Osteocyte (in vitro differentiated cells): Measurements from ENCODE around the gene CLEC14A. TPM values are rescaled to one million over a fixed set of nuclear protein-coding genes. Genes with fewer than 3 reads are reported as not detected.

Experiments used
- DNase-seq: peaks from one replicate; pipeline ENCODE4 v3.0.0; 2021; ENCODE audit warnings: mixed read lengths; ENCODE audit not compliant: unreplicated experiment; ENCODE audit errors: extremely low spot score
- H3K27ac Mint-ChIP-seq: one replicate; pipeline ENCODE4 v1.8.0; 2021; ENCODE audit warnings: mild to moderate bottlenecking, mixed read lengths; ENCODE audit not compliant: unreplicated experiment
- H3K27me3 Mint-ChIP-seq: one replicate; pipeline ENCODE4 v1.8.0; 2021; ENCODE audit warnings: mixed read lengths; ENCODE audit not compliant: unreplicated experiment
- H3K36me3 Mint-ChIP-seq: one replicate; pipeline ENCODE4 v1.8.0; 2021; ENCODE audit warnings: mixed read lengths; ENCODE audit not compliant: unreplicated experiment
- H3K4me1 Mint-ChIP-seq: one replicate; pipeline ENCODE4 v1.8.0; 2021; ENCODE audit warnings: mixed read lengths; ENCODE audit not compliant: unreplicated experiment
- H3K4me3 Mint-ChIP-seq: one replicate; pipeline ENCODE4 v1.8.0; 2021; ENCODE audit warnings: mild to moderate bottlenecking, moderate library complexity, mixed read lengths; ENCODE audit not compliant: unreplicated experiment
- H3K9me3 Mint-ChIP-seq: one replicate; pipeline ENCODE4 v1.8.0; 2021; ENCODE audit warnings: mixed read lengths; ENCODE audit not compliant: unreplicated experiment
- CTCF ChIP-seq: fragments of 200-600 bp; sonication (generic); IDR thresholded peaks from 2 replicates; pipeline ENCODE4 v1.5.0; 2021; ENCODE audit warnings: antibody characterized with exemption, mild to moderate bottlenecking, moderate library complexity
- total RNA-seq: library from RNA; stranded (reverse); gene quantifications from 2 replicates; pipeline ENCODE4 v1.2.1, GENCODE V29; 2021

The CLEC14A gene
- total RNA-seq, 1 donor from 2014 or later, result not detected

DNA sequence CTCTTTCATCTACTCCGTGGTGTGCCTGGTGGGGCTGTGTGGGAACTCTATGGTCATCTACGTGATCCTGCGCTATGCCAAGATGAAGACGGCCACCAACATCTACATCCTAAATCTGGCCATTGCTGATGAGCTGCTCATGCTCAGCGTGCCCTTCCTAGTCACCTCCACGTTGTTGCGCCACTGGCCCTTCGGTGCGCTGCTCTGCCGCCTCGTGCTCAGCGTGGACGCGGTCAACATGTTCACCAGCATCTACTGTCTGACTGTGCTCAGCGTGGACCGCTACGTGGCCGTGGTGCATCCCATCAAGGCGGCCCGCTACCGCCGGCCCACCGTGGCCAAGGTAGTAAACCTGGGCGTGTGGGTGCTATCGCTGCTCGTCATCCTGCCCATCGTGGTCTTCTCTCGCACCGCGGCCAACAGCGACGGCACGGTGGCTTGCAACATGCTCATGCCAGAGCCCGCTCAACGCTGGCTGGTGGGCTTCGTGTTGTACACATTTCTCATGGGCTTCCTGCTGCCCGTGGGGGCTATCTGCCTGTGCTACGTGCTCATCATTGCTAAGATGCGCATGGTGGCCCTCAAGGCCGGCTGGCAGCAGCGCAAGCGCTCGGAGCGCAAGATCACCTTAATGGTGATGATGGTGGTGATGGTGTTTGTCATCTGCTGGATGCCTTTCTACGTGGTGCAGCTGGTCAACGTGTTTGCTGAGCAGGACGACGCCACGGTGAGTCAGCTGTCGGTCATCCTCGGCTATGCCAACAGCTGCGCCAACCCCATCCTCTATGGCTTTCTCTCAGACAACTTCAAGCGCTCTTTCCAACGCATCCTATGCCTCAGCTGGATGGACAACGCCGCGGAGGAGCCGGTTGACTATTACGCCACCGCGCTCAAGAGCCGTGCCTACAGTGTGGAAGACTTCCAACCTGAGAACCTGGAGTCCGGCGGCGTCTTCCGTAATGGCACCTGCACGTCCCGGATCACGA lies 46.0 kb downstream of the CLEC14A start:
- H3K27ac Mint-ChIP-seq, result no peak overlapping the region
- peaks cover 54% of the 10 kb centered on the region for H3K27me3 Mint-ChIP-seq
- no peaks in the 10 kb centered on the region for H3K36me3 Mint-ChIP-seq
- H3K4me3 Mint-ChIP-seq, result no peak overlapping the region
- no peak for DNase-seq
- no peaks in the 10 kb centered on the region for H3K4me1 Mint-ChIP-seq
- H3K9me3 Mint-ChIP-seq, result peaks cover 7% of the 10 kb centered on the region
- TF ChIP-seq CTCF, result no peak

GRCh38 chr14:38208618-38209562 lies 47.0 kb downstream of the CLEC14A start:
- H3K27me3 Mint-ChIP-seq, result peaks cover 54% of the 10 kb centered on the region
- no peaks in the 10 kb centered on the region for H3K4me1 Mint-ChIP-seq
- H3K36me3 Mint-ChIP-seq, result no peaks in the 10 kb centered on the region
- TF ChIP-seq CTCF, result no peak
- H3K9me3 Mint-ChIP-seq, result peaks cover 7% of the 10 kb centered on the region
- no peak overlapping the region for H3K4me3 Mint-ChIP-seq
- no peak overlapping the region for H3K27ac Mint-ChIP-seq
- DNase-seq, result no peak

- TF ChIP-seq CTCF, result no peak
- no peaks in the 10 kb centered on the region for H3K36me3 Mint-ChIP-seq
- no peak for DNase-seq
- H3K4me3 Mint-ChIP-seq, result no peak within 1 kb of the TSS
- H3K27me3 Mint-ChIP-seq, result peaks cover 49% of the 10 kb centered on the region
- peaks cover 7% of the 10 kb centered on the region for H3K9me3 Mint-ChIP-seq
- H3K4me1 Mint-ChIP-seq, result no peaks in the 10 kb centered on the region
- no peak within 1 kb of the TSS for H3K27ac Mint-ChIP-seq
Observed at GRCh38 chr14:38207736-38208617, 47.9 kb downstream of the CLEC14A start, which contains the start of gene SSTR1. TSS of gene SSTR1 (plus strand) at chr14:38207904. CDS start at chr14:38209390, 1,486 bp downstream.

GRCh38 chr14:38207377-38207735 lies 48.5 kb downstream of the CLEC14A start:
- H3K27me3 Mint-ChIP-seq, result peaks cover 49% of the 10 kb centered on the region
- no peak for TF ChIP-seq CTCF
- H3K36me3 Mint-ChIP-seq, result no peaks in the 10 kb centered on the region
- H3K4me3 Mint-ChIP-seq, result no peak overlapping the region
- H3K9me3 Mint-ChIP-seq, result peaks cover 7% of the 10 kb centered on the region
- no peak for DNase-seq
- no peak overlapping the region for H3K27ac Mint-ChIP-seq
- no peaks in the 10 kb centered on the region for H3K4me1 Mint-ChIP-seq
